Gastroesophageal sphincter (tissue), 3 donors: ENCODE results near the gene TMEM11.

Experiments used
- CTCF ChIP-seq, 4 experiments: fragments of 200-600 bp in 2 of 4; fragments of 450-650 bp in 2 of 4; sonication (generic) in 1 of 4; IDR thresholded peaks; one replicate each; pipeline ENCODE4 v1.5.1; 2017 to 2019; ENCODE audit warnings: antibody characterized with exemption in 4 of 4, mild to moderate bottlenecking in 2 of 4, moderate library complexity in 2 of 4
- POLR2AphosphoS5 ChIP-seq: sonication (generic); formaldehyde crosslinking; IDR thresholded peaks from one replicate; pipeline ENCODE4 v1.6.1; 2017; ENCODE audit warnings: antibody characterized with exemption

GRCh38 chr17:21183468-21183867 lies 30.5 kb downstream of the TMEM11 start:
- TF ChIP-seq CTCF (IDR thresholded peaks at IDR 0.05): no peak
- TF ChIP-seq POLR2AphosphoS5: no peak
